Lower leg skin (tissue), 3 donors: ENCODE results near the gene PSORS1C2.
"Not testable (repeated sequence)": the region's sequence is repeated elsewhere in the genome, so short reads cannot be mapped to it uniquely, and the experiment has no call there.

Source experiments
- POLR2A ChIP-seq, 2 donors: fragments of 450-650 bp; IDR thresholded peaks; one replicate each; pipeline ENCODE4 v1.6.1; 2016 to 2017; ENCODE audit warnings: antibody characterized with exemption in 2 of 2, mild to moderate bottlenecking in 1 of 2, moderate library complexity in 1 of 2
- TF ChIP-seq, protein P1 (sequence below), 3 donors: fragments of 450-650 bp; IDR thresholded peaks; one replicate each; pipeline ENCODE4 v1.5.1; 2016; ENCODE audit warnings: antibody characterized with exemption in 3 of 3, mild to moderate bottlenecking in 3 of 3, moderate library complexity in 2 of 3

DNA sequence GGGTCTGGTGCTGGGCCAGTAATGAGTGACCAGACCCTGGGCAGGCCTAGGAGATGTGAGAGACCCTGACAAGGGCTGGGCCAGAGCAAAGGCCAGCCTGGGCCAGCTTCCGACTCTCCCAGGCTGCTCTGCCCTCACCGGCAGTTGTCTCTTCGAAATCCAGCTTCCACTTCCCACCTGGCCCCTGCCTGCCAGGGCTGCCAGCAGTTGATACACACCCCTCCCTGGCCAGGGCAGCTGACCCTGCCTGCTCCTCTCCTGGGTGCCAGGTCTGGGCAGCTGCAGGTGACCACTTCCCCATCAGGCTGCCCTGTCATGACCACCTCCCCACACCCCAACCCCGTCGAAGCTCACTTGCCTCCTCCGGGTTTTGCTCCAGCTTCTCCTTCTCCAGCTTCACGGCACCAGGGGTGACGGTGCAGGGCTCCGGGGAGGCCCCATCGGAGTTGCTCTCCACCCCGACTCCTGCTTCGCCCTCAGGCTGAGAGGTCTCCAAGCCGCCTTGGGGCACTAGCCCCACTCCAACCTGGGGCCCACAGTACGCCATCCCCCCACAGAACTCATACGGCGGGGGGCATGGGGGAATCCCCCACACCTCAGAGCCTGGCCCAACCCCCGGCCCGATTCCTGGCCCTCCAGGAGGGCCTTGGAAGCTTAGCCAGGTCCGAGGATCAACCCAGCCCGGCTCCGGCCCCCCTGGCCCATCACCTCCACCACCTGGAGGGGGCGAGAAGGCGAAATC is 31.2 kb upstream of the PSORS1C2 start:
- TF ChIP-seq, protein P1, sequence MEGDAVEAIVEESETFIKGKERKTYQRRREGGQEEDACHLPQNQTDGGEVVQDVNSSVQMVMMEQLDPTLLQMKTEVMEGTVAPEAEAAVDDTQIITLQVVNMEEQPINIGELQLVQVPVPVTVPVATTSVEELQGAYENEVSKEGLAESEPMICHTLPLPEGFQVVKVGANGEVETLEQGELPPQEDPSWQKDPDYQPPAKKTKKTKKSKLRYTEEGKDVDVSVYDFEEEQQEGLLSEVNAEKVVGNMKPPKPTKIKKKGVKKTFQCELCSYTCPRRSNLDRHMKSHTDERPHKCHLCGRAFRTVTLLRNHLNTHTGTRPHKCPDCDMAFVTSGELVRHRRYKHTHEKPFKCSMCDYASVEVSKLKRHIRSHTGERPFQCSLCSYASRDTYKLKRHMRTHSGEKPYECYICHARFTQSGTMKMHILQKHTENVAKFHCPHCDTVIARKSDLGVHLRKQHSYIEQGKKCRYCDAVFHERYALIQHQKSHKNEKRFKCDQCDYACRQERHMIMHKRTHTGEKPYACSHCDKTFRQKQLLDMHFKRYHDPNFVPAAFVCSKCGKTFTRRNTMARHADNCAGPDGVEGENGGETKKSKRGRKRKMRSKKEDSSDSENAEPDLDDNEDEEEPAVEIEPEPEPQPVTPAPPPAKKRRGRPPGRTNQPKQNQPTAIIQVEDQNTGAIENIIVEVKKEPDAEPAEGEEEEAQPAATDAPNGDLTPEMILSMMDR (IDR thresholded peaks at IDR 0.05), result not testable (repeated sequence)
- TF ChIP-seq POLR2A (IDR thresholded peaks at IDR 0.05), result not testable (repeated sequence)
